ENCODE measurements around the gene EBLN2.
"Not testable (repeated sequence)": the region's sequence is repeated elsewhere in the genome, so short reads cannot be mapped to it uniquely, and the experiment has no call there.

The EBLN2 gene

GRCh38 chr3:73066243-73066642 lies 4.8 kb downstream of the EBLN2 start:
- H3K9ac ChIP-seq (ENCODE audit: low read length); H3K27me3 ChIP-seq (ENCODE audit: control insufficient read depth, insufficient read depth, low read length); H3K27ac ChIP-seq (ENCODE audit: low read length); H3K4me3 ChIP-seq (ENCODE audit: low read length); H3K4me1 ChIP-seq (ENCODE audit: control insufficient read depth, low read depth, low read length); H3K9me3 ChIP-seq (ENCODE audit: control insufficient read depth, low read depth, low read length): not testable (repeated sequence)
- H3K36me3 ChIP-seq (ENCODE audit: control insufficient read depth, low read depth, low read length), result peaks cover 59% of the 10 kb centered on the region

GRCh38 chr3:73068419-73068818 lies 7.0 kb downstream of the EBLN2 start:
- Histone ChIP-seq H3K27ac (ENCODE audit: low read length) (no peak overlapping the region), H3K36me3 (ENCODE audit: control insufficient read depth, low read depth, low read length) (peaks cover 39% of the 10 kb centered on the region)

GRCh38 chr3:73069187-73069586 lies 7.7 kb downstream of the EBLN2 start:
- Histone ChIP-seq H3K9ac (ENCODE audit: low read length) (no peak overlapping the region), H3K36me3 (ENCODE audit: control insufficient read depth, low read depth, low read length) (peaks cover 32% of the 10 kb centered on the region), H3K27me3 (ENCODE audit: control insufficient read depth, insufficient read depth, low read length) (no peaks in the 10 kb centered on the region), H3K4me1 (ENCODE audit: control insufficient read depth, low read depth, low read length) (peaks cover 3% of the 10 kb centered on the region), H3K9me3 (ENCODE audit: control insufficient read depth, low read depth, low read length) (no peaks in the 10 kb centered on the region), H3K4me3 (ENCODE audit: low read length) (no peak overlapping the region), H3K27ac (ENCODE audit: low read length) (no peak overlapping the region)

More at GRCh38 chr3:73068419-73068818, 7.0 kb downstream of the EBLN2 start:
- H3K4me1 ChIP-seq (ENCODE audit: control insufficient read depth, low read depth, low read length), result peaks cover 3% of the 10 kb centered on the region
- no peak overlapping the region for H3K9ac ChIP-seq (ENCODE audit: low read length)
- H3K27me3 ChIP-seq (ENCODE audit: control insufficient read depth, insufficient read depth, low read length), result no peaks in the 10 kb centered on the region
- H3K9me3 ChIP-seq (ENCODE audit: control insufficient read depth, low read depth, low read length), result no peaks in the 10 kb centered on the region
- no peak overlapping the region for H3K4me3 ChIP-seq (ENCODE audit: low read length)

- Histone ChIP-seq H3K36me3 (ENCODE audit: control insufficient read depth, low read depth, low read length) (peaks cover 25% of the 10 kb centered on the region), H3K4me1 (ENCODE audit: control insufficient read depth, low read depth, low read length) (peaks cover 3% of the 10 kb centered on the region)
These were observed 8.5 kb downstream of the EBLN2 start for GRCh38 chr3:73069775-73070444.

GRCh38 chr3:73070675-73071575 lies 9.5 kb downstream of the EBLN2 start:
- Histone ChIP-seq H3K9ac (ENCODE audit: low read length) (no peak overlapping the region), H3K4me1 (ENCODE audit: control insufficient read depth, low read depth, low read length) (peaks cover 3% of the 10 kb centered on the region), H3K27ac (ENCODE audit: low read length) (no peak overlapping the region), H3K36me3 (ENCODE audit: control insufficient read depth, low read depth, low read length) (peaks cover 16% of the 10 kb centered on the region), H3K9me3 (ENCODE audit: control insufficient read depth, low read depth, low read length) (no peaks in the 10 kb centered on the region), H3K27me3 (ENCODE audit: control insufficient read depth, insufficient read depth, low read length) (no peaks in the 10 kb centered on the region), H3K4me3 (ENCODE audit: low read length) (no peak overlapping the region)

More at GRCh38 chr3:73069775-73070444, 8.5 kb downstream of the EBLN2 start:
- Histone ChIP-seq H3K9ac (ENCODE audit: low read length) (no peak overlapping the region), H3K4me3 (ENCODE audit: low read length) (no peak overlapping the region), H3K27me3 (ENCODE audit: control insufficient read depth, insufficient read depth, low read length) (no peaks in the 10 kb centered on the region), H3K9me3 (ENCODE audit: control insufficient read depth, low read depth, low read length) (no peaks in the 10 kb centered on the region), H3K27ac (ENCODE audit: low read length) (no peak overlapping the region)

- H3K9me3 ChIP-seq (ENCODE audit: control insufficient read depth, low read depth, low read length), result no peaks in the 10 kb centered on the region
- H3K9ac ChIP-seq (ENCODE audit: low read length), result no peak overlapping the region
- H3K4me1 ChIP-seq (ENCODE audit: control insufficient read depth, low read depth, low read length), result peaks cover 3% of the 10 kb centered on the region
- no peak overlapping the region for H3K27ac ChIP-seq (ENCODE audit: low read length)
- H3K27me3 ChIP-seq (ENCODE audit: control insufficient read depth, insufficient read depth, low read length), result no peaks in the 10 kb centered on the region
- peaks cover 10% of the 10 kb centered on the region for H3K36me3 ChIP-seq (ENCODE audit: control insufficient read depth, low read depth, low read length)
- no peak overlapping the region for H3K4me3 ChIP-seq (ENCODE audit: low read length)
These were observed 10.5 kb downstream of the EBLN2 start for GRCh38 chr3:73071952-73072351.

- Histone ChIP-seq H3K36me3 (ENCODE audit: control insufficient read depth, low read depth, low read length) (peaks cover 3% of the 10 kb centered on the region), H3K27me3 (ENCODE audit: control insufficient read depth, insufficient read depth, low read length) (no peaks in the 10 kb centered on the region), H3K27ac (ENCODE audit: low read length) (no peak overlapping the region), H3K9me3 (ENCODE audit: control insufficient read depth, low read depth, low read length) (no peaks in the 10 kb centered on the region), H3K4me1 (ENCODE audit: control insufficient read depth, low read depth, low read length) (peaks cover 3% of the 10 kb centered on the region), H3K9ac (ENCODE audit: low read length) (no peak overlapping the region), H3K4me3 (ENCODE audit: low read length) (no peak overlapping the region)
These were observed 11.2 kb downstream of the EBLN2 start for GRCh38 chr3:73072634-73073033.

- peaks cover 3% of the 10 kb centered on the region for H3K36me3 ChIP-seq (ENCODE audit: control insufficient read depth, low read depth, low read length)
- H3K4me1 ChIP-seq (ENCODE audit: control insufficient read depth, low read depth, low read length), result peaks cover 3% of the 10 kb centered on the region
- H3K27me3 ChIP-seq (ENCODE audit: control insufficient read depth, insufficient read depth, low read length), result no peaks in the 10 kb centered on the region
- no peak overlapping the region for H3K9ac ChIP-seq (ENCODE audit: low read length)
- no peak overlapping the region for H3K4me3 ChIP-seq (ENCODE audit: low read length)
- no peak overlapping the region for H3K27ac ChIP-seq (ENCODE audit: low read length)
- no peaks in the 10 kb centered on the region for H3K9me3 ChIP-seq (ENCODE audit: control insufficient read depth, low read depth, low read length)
These were observed 11.7 kb downstream of the EBLN2 start for GRCh38 chr3:73073091-73073707.

- peaks cover 3% of the 10 kb centered on the region for H3K4me1 ChIP-seq (ENCODE audit: control insufficient read depth, low read depth, low read length)
- no peaks in the 10 kb centered on the region for H3K36me3 ChIP-seq (ENCODE audit: control insufficient read depth, low read depth, low read length)
- H3K4me3 ChIP-seq (ENCODE audit: low read length), result no peak overlapping the region
- no peak overlapping the region for H3K27ac ChIP-seq (ENCODE audit: low read length)
- H3K27me3 ChIP-seq (ENCODE audit: control insufficient read depth, insufficient read depth, low read length), result no peaks in the 10 kb centered on the region
- no peaks in the 10 kb centered on the region for H3K9me3 ChIP-seq (ENCODE audit: control insufficient read depth, low read depth, low read length)
- H3K9ac ChIP-seq (ENCODE audit: low read length), result no peak overlapping the region
These were observed 13.3 kb downstream of the EBLN2 start for GRCh38 chr3:73074781-73075180.

GRCh38 chr3:73080216-73080966 lies 18.9 kb downstream of the EBLN2 start:
- Histone ChIP-seq H3K27ac (ENCODE audit: low read length) (no peak overlapping the region), H3K4me1 (ENCODE audit: control insufficient read depth, low read depth, low read length) (no peaks in the 10 kb centered on the region), H3K27me3 (ENCODE audit: control insufficient read depth, insufficient read depth, low read length) (no peaks in the 10 kb centered on the region), H3K9ac (ENCODE audit: low read length) (no peak overlapping the region), H3K4me3 (ENCODE audit: low read length) (no peak overlapping the region), H3K36me3 (ENCODE audit: control insufficient read depth, low read depth, low read length) (no peaks in the 10 kb centered on the region), H3K9me3 (ENCODE audit: control insufficient read depth, low read depth, low read length) (no peaks in the 10 kb centered on the region)

GRCh38 chr3:73081140-73081539 lies 19.7 kb downstream of the EBLN2 start:
- Histone ChIP-seq H3K27ac (ENCODE audit: low read length) (no peak overlapping the region), H3K4me1 (ENCODE audit: control insufficient read depth, low read depth, low read length) (no peaks in the 10 kb centered on the region), H3K36me3 (ENCODE audit: control insufficient read depth, low read depth, low read length) (no peaks in the 10 kb centered on the region), H3K27me3 (ENCODE audit: control insufficient read depth, insufficient read depth, low read length) (no peaks in the 10 kb centered on the region), H3K9me3 (ENCODE audit: control insufficient read depth, low read depth, low read length) (no peaks in the 10 kb centered on the region), H3K9ac (ENCODE audit: low read length) (no peak overlapping the region), H3K4me3 (ENCODE audit: low read length) (no peak overlapping the region)

Data from iPS-18a (cell line).